ENCODE measurements around the gene POMT2.
"Not testable (repeated sequence)": the region's sequence is repeated elsewhere in the genome, so short reads cannot be mapped to it uniquely, and the experiment has no call there.

The POMT2 gene

GRCh38 chr14:77299771-77300170 is 20.9 kb downstream of the POMT2 start:
- no peak for FAIRE-seq

GRCh38 chr14:77296906-77297305 is 23.8 kb downstream of the POMT2 start:
- no peak for FAIRE-seq

DNA sequence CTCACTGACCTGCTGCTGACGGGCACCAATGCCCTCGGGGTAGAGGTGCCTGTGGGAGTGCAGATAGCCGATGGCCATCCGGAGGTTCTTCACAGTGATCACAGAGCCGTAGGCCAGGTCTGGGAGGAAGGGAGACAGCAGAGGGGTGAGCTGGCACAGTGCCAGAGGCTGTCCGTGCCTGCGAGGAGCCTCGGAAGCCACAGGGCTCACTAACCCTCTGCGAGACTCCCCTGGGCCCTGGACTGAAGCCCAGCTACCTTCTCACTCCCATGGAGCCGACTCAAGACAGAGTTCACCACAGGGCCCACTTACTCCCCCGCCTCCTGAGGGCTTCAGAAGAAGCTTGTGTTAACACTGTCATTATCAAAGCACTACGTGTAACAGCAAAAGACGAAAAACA is 24.5 kb downstream of the POMT2 start:
- no peak for FAIRE-seq

DNA sequence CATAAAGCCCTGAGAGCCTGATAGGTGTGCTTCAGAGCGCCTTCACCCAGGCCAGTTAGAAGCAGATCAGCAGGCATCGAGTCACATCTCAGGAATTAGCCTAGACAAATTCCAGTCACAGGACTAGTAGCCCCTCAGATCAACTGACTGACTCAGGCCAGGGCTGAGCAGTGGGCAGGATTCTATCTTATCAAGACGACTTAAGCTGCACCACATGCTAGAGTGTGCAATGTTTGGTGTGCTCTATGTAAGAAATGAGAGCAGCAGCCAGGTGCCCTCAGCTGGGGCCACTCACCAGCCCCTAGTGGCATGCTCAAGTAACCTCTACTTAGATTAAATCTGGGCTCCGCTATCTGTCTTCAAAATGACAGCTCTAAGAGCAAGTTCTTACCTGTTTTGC is 30.0 kb downstream of the POMT2 start:
- FAIRE-seq = no peak

DNA sequence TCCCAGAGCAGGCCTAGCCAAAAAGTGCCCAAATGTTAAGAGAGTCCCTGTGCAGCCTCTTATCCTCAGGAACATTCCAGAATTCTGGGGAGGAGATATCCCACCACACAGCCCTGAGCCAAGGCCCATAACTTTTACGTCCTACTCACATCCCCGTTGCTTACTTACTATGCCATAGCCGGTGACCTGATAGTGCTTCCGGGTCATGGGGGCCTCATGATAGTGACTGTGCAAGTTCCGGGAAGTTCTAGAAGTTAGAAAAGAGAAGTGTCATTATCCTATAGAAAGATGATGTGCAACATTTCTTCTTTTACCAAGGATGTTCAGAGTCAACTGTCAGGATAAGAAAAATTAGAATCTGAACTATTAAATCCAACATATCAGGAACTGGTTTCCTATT is 34.1 kb downstream of the POMT2 start:
- FAIRE-seq = no peak

GRCh38 chr14:77284466-77284865 is 36.2 kb downstream of the POMT2 start:
- FAIRE-seq = no peak

- FAIRE-seq = no peak
Measured at GRCh38 chr14:77284066-77284465, 36.6 kb downstream of the POMT2 start.

GRCh38 chr14:77281852-77282410 is 38.8 kb downstream of the POMT2 start:
- FAIRE-seq = no peak

DNA sequence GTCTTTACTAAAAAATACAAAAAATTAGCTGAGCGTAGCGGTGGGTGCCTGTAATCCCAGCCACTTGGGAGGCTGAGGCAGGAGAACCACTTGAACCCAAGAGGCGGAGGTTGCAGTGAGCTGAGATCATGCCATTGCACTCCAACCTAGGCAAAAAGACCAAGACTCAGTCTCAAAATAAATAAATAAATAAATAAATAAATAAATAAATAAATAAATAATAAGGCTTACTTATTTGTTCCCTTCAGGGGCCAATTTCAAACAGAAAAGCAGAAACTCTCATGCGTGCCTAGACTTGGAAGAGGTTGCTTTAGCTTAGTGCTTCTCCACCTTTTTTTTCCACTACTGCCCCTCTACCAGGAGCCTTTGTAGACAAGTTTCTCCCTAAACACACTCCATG is 39.8 kb downstream of the POMT2 start:
- not testable (repeated sequence) for FAIRE-seq

- FAIRE-seq = no peak
Measured at GRCh38 chr14:77279719-77280118, 41.0 kb downstream of the POMT2 start.

DNA sequence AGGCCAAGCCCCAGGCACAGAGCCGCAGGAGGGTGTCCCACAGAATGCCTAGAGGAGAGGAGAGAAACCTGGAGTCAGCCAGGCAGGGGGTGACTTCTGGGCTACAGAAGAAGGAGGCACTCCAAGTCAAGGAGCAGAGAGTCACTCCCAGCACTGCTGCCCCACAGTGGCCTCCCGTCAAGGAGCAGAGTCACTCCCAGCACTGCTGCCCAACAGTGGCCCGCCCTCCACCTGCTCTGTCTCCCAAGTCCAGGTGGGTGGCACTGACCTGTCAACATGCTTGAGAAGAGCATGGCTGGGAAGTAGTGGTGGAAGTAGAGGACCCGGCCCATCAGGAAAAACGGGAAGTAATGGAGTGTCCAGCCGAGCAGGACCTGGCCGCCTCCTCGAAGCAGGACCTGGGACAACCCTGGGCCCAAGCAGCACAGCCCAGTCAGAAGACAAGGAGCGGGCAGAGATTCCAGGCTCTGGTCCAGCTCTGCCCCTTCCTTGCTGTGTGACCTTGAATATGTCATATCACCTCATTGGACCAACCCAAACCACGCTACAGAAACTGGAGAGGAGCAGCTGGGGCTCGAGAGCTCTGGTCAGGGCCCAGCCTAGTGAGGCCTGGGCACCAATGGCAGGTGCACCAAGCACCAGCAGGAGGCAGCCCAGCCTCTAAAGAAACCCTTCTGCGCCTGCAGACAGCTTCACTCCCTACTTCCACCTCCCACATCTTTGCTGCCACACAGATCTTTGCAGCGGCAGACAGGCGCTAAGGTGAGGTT is 42.0 kb downstream of the POMT2 start:
- no peak for FAIRE-seq

DNA sequence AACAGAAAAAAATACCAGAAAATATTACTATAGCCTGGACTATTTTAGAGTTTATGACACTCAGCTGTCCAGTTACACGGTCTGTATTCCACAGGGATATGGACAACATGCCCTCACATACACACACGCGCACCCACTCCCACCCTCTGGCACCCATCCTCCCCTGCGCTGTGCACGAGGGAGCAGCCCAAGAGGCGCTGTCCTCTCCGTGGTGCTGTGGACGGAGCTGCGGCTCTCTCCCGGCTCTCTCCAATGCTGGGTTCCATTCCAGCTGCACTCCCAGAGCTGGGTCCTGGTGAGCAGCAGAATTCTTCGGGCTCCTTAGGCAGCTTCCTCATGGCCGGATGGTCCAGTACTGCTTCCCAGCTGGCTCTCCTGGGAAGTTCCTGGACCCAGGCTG is 43.7 kb downstream of the POMT2 start:
- FAIRE-seq = no peak

- no peak for FAIRE-seq
Measured at GRCh38 chr14:77276295-77276935, 44.3 kb downstream of the POMT2 start.

- FAIRE-seq = no peak
Measured at GRCh38 chr14:77275601-77276017, 45.1 kb downstream of the POMT2 start.

DNA sequence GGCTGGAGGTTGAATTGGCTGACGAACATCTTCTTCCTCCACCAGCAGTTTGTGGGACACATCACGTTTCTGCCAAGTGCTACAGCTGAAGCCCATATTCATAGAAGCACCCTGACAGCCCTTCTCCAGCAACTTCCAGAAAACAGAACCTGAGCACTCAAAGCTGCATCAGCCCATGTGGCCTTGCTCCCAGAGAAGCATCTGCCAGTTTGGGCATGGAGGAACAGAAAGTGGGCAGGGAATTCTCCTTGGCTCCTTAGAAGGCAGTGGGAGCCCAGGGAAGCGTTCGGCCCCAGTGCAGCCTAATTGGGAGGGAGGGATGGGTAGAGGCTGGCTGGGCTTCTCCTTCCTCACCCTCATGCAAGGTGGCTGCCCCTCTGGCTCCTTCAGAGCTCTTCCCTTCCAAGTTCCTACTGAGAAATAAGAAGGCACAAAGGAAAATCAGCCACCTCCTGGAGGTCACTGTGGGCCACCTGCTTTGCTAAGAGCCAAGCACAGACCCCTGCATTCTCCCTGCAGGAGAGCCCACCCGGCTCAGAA is 45.6 kb downstream of the POMT2 start:
- no peak for FAIRE-seq

DNA sequence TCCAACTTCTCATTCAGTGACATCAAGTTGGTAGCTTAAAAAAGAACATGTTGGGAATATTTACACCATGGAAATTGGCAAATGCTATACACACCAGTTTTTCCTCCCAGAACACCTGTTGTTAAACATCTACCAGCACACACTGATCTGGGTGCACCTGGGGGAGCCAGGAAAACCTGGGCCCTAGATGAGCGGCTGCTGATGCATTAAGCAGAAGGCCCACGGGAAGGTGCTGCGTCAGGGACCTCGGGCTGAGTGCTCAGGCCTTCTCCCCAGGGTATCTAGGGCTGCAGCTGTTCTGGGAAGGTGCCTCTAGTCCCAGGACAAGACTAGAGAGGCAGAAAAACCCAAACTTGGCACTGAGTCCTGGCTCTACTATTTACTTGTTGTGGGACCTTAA is 46.9 kb downstream of the POMT2 start:
- FAIRE-seq = no peak

DNA sequence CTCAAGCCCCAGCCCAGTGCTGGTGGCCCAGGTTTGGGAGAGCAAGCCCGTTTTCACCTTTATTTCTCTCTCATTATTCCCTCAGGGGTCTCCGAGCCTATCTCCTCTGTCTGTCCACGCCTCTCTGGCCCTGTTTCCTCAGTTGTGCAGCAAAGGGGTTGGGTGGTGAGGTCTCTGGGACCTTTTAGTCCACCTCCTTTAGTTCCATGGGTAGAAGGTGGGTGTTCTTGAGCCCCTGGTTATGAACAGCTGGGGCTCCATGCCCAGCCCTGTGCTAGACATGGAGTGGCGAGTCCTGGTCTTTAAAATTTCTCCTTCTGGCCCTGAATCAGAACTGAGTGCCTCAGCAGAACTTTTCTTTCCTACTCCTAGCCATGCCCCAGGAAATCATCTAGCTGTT is 48.4 kb downstream of the POMT2 start:
- FAIRE-seq = no peak

DNA sequence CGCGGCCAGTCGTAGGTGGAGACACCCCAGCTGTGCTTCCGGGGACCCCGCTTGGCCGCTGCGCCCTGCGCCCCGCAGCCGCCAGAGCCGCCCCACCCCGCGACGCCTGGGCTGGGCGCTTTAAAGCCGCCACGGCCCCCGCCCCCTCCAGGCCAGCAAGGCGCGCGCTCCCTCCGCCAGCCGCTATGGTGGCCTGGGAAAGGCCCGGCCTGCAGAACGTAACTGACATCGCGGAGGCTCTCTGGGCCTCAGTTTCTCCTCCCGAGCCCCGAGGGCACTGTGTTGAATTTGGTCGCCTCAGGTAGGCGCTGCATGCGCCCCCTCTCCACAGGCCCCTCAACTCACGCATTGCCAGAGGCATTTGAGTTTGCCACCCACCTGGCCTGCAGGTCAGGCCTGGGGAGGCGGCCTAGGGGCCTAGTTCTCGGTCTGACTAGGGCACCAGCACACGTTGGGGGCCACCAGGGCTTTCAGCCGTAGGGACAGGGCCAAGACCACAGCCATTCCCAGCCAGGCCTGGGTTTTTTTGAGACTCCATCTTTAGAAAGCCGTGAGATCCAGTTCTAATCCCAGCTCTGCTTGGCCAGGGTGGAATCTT is 49.5 kb downstream of the POMT2 start, which contains the start of gene NGB:
NGB (minus strand) TSS at position 94 of the 598 bp plus-strand sequence. CDS start 269 bp downstream, outside the sequence.
- FAIRE-seq = no peak

DNA sequence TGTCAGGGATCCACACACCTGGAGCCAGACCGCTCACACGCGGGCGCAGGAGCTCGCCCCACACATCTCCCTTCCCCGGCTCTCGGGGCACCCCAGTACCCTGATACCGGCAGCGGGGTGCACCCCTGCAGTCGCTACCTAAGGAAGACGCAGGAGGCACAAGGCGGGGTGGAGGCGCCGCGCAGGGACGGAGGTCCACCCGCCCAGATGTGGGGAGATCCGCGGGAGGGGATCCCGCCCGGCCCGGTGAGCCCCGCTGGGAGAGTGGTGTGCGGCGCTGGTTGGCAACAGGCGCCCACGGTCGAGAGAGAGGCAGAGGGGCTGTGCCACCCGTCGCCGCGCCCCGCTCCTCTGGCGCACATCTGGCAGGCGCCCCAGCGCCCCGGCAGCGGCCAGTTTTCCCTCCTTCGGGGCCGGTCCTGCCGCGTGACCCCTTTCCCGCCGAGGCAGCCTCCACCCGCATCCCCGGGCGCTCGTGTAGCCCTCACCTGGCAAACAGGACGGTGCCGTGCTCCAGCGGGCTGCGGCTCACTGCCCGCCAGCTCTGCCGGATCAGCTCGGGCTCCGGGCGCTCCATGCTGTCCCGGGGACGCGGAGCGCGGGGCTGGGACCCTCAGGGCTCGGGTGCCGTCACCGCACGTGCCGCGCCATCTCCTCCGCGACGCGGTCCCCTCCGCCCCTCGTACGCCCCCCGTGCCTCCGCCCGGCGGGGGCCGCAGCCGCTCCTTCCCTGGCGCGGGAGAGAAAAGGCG is 50.1 kb downstream of the POMT2 start:
- FAIRE-seq = no peak

DNA sequence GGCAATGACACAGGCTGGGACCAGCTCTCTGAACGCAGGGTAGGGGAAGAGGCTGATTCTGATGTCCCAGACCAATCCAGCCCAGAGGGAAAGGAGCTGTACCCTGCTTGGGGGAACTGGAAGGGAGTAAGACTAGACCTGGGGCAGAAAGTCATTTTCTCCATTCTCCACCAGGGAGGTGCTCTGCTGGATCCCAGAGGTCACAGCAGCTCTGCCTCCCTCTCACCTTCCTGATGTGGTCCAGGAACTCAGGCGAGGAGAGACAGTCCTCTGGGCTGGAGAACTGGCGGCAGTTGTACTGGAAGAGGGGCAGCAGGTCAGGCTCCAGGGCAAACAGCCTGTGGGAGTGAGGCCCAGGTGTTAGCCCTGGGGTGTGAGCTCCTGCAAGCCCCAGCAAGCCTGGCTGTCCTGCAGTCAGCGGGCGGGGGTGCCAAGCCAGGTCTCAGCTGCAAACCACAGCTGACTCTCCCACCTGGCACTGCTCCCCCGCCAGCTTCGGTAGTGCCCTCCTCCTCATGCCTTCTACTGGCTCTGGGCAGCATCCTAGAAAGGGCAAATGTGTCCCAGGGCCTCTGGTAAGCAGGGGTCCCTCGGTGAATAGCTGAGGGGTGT is 51.6 kb downstream of the POMT2 start:
- no peak for FAIRE-seq

DNA sequence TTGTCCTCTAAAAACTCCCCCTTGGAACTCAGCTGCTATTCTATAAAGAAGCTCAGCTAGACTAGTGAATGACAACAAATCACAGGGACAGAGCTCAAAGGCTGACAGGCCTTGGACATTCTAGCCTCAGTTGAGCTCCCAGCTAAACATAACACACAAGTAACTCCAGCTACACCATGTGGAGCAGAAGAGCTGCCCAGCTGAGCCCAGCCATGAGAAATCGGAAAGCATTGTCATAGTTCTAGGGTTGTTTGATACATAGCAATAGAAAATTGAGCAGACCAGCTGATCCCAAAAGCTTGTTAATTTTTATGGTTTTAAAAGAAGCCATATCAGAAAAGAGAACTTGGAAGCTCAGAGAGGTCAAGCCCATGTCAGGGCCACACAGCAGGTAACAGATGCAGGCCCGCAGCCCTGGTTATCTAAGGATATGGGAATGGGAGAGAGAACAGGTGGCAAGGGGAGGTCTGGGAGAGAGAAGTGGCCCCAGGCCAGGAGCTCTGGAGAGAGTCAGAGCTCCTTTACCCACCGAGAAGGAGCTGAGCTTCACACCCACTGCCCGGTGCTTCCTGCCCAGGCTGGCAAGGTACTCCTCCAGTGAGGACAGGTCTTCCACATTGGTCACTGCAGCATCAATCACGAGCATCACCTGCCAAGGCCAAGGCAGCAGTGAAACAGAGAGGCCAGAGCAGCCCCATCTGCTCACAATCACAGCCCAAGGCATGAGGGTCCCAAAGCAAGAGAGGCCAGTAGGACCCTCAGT is 52.6 kb downstream of the POMT2 start:
- no peak for FAIRE-seq

DNA sequence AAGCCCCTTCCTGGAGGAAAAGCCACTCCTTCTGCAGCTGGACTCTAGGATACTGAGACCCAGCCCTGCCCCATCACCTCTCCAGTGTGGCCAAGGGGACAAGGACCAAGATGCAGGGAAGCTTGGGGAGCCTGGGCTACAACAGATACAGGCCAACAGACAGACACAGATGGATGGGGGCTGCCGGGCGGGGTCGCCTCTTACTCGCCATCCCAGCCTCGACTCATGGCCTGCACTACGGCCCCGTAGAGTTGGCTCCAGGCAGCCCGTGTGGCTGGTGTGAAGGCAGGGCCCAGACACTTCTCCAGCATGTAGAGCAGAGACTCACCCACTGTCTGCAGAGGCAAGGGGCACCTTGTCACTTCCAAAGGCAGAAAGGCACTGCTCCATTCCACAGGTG is 54.3 kb downstream of the POMT2 start:
- no peak for FAIRE-seq

Measured in G401.6 (cell line).